NCI-H1436 treated with DMSO at 0.1 percent for 48 hours (cell line): ENCODE measurements around the gene RCOR1.
"Not testable (repeated sequence)": the region's sequence is repeated elsewhere in the genome, so short reads cannot be mapped to it uniquely, and the experiment has no call there.

Experiments used
- DNase-seq: peaks from one replicate; lab custom pipeline; 2025; lab: John Stamatoyannopoulos, UW

RCOR1 gene

GRCh38 chr14:102629808-102630350, 37.4 kb downstream of the RCOR1 start:
- DNase-seq = no peak

- no peak for DNase-seq
These were observed 38.0 kb downstream of the RCOR1 start for GRCh38 chr14:102630405-102630804.

GRCh38 chr14:102630881-102631280, 38.4 kb downstream of the RCOR1 start:
- DNase-seq = no peak

DNA sequence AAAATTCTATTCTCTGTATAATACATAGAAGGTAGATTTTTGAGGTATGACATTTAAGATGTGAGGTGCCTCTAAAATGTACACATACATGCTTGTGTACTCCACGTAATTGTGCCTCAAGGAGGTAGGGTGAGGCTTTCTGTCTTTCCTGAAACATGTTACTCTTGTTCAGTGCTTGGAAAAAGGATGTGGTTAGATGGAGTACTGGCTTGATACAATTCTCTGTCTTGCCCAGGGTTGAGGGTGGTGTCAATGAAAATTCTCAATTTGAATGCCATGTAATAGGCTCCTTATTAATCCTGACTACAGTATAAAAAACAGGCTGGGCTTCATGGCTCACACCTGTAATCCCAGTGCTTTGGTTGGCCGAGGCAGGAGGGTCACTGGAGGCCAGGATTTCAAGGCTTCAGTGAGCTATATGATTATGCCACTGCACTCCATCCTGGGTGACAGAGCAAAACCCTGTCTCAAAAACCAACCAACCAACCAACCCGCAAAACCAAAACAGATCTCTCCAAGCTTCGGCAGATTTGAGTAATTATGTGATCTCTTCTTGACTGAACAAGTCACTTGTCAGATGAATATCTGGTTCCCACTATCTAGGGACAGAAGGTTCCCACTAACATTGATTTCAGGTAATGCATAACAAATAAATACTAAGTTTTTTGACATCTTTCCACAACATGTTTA, 41.6 kb downstream of the RCOR1 start:
- DNase-seq = no peak

GRCh38 chr14:102639611-102640010, 47.2 kb downstream of the RCOR1 start:
- not testable (repeated sequence) for DNase-seq

DNA sequence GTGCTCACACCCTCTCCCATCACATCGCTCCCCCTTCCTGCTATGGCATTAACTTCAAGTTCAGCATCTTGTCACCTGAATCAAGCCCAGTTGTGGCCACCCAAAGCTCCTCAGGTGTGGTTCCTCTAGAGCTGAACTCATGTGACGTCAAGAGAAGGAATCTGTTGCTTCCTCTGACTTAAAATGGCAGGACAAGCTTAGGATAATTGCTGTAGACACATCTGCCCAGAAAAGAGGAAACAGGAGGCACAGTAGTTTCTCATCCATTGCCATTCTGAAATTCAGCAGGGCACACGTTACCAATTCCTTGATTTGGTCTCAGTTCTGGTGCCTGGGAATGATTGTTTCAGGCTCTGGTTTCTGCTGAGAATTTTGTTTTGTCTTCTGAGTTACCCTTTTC, 52.1 kb downstream of the RCOR1 start:
- DNase-seq = no peak

- no peak for DNase-seq
These were observed 53.4 kb downstream of the RCOR1 start for GRCh38 chr14:102645746-102646440.

DNA sequence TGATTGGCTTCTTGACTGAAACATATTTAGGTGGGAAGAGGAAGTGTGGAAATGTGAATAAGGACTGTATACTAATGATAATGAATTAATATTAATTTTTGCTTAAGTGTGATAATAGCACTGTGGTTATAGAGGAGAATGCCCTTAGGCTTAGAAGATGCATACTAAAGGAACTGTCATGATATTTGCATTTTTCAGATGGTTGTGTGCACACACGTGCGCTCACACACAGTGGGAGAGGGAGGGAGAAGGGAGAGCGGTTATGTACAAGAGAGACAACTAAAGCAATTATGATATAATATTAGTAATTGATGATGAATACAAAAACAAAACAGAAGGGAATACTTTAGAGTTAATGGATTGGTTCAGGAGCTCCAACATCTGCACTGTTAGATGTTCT, 54.2 kb downstream of the RCOR1 start:
- DNase-seq = no peak

DNA sequence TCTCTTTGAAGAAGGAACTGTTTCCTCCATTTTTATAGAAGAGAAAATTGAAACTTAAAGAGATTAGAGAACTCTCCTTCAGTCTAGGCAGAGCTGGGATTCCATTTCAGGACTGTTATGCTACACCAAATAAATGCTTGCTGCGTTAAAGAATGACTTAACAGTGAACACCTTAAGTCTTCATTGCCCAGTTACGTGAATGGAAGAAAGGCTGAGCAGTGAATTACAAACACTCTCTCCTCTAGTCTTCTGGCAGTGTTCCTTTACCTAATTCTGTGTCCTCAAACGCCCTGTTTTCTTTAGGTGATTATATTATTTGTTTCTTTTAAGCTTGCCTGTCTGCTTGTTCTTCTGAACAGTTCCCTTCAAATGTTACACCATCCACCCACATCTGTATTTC, 59.7 kb downstream of the RCOR1 start:
- DNase-seq = no peak

DNA sequence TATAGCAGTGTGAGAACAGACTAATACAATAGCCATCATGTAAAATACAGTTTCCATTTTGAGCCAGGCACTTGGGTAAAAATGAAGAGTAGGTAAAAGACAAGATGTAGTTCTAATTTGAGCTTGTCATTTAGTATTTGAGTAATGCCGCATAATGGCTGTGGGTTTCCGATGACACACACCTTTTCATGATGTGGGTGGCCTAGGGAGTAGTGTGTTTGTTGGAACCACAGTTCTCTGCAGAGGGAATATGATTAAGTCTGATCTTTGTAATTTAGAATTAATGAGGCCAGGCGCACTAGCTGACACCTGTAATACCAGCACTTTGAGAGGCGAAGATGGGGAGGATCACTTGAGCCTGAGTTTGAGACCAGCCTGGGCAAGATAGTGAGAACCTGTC, 61.8 kb downstream of the RCOR1 start:
- DNase-seq = no peak

DNA sequence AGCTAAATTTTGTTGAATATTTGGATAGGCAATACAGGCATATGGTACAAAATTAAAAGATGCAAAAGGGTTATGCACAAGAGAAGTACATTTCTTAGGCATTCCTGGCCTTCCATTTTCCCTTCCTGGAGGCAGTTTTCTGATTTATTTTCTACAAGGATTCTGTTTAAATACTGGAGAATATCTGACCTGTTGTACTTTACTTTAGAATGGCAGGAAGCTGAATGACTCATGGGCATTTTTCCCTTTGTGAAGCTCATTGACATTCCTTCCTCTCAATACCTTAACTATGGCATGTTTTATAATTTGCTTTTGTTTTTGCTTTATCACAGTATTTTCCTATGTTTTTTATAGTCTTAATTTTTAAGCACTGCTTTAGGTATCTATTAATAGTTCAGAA, 62.7 kb downstream of the RCOR1 start:
- DNase-seq = no peak

DNA sequence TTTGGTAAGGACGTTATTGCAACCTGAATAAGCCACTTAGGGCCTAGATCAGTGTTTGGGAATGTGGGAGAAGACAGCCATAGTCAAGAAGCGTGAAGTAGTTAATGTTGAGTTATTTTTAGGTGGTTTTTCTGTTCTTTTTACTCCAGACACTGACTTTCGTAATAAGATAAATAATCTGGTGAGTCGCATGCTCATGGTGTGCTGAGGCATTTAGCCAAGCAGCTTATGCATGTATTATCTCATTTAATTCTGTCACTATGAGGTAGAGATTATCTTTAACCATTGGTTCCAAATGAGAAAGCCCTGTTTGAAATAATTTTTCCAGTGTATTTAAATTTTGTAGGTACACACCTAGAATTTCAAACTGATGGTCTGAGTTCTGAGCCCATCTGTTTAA, 67.3 kb downstream of the RCOR1 start:
- DNase-seq = no peak

- DNase-seq = no peak
These were observed 69.2 kb downstream of the RCOR1 start for GRCh38 chr14:102661614-102662013.

DNA sequence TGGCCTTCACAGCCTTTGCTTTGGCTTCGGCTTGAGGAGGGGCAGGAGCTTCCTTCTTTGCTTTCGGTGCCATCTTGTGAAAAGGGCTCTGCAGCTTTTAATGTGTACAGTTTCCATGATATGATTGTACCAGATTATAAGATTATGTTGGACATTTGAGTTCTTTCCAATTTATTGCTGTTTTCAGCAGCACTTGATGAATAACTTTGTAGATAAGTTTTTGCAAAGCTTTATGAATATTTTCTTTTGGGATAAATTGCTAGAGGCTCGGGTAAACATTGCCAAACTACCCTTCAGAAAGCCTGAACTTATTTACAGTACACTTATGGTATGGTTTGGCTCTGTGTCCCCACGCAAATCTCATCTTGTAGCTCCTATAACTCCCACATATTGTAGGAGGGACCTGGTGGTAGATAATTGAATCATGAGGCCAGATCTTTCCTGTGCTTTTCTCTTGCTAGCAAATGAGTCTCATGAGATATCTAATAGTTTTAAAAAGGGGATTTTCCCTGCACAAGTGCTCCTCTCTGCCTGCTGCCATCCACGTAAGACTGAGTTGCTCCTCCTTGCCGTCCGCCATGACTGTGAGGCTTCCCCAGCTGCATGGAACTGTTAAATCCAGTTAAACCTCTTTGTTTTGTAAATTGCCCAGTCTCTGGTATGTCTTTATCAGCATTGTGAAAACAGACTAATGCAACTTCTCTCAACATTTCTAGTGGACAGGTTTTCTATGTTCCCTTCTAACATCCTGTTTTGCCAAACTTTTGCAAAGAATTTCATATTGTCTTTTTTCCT, 70.4 kb downstream of the RCOR1 start:
- DNase-seq = no peak

DNA sequence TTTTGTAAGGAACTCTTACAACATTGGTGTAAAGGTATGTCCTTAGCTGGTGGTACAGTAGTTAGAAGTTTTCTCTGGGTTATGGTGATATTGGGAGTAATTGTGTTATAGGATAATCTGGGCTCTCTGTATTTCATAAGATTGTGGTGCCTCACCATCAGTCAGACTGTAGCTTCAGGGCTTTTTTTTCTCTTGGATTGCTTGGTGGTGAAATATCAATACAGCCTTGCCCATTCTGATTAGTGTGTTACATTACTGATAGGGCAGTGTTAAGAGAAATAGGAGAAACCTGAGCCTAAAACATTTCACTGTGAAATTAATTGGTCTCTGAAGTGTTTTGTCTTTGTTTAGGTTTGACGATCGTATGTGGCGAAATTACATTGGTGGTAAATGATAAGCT, 71.0 kb downstream of the RCOR1 start:
- no peak for DNase-seq

GRCh38 chr14:102665621-102666020, 73.2 kb downstream of the RCOR1 start:
- DNase-seq = no peak

DNA sequence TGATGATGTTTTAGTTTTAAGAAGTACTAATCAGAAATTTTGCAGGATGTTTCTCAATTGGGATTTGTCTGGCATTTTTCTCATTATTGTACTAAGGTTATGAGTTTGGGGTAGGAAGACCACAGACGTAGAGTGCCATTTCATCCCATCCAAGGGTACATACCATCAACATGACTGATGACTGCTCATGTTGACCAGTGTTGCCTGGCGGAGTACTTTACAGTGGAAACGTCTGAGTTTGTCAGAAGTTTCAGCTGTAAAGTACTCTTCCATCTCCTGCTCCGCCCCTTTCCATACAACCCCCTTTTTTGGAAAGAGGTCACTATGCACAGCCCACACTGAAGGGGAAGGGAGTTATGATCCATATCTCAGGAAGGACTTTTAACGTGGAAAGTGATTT, 74.2 kb downstream of the RCOR1 start:
- DNase-seq = no peak

DNA sequence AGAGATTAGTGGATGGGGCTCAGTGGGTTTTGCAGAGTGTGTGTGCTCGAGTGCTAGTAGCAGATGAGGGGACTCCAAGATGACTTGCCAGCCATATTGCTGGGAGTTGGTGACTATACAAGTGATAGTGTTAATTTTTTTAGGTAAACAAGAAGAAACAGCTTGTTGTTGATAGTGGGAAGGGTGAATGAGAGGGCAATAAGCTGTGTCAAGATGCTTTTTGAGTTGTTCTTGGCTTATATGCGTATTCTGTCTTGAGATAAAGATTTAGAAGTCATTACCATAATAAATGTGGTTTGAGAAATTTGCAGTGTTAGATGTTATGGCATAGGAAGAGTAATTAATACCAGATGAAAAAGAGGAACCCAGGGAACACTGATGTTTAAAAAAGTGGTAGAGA, 75.3 kb downstream of the RCOR1 start:
- DNase-seq = no peak

GRCh38 chr14:102668291-102668873, 75.9 kb downstream of the RCOR1 start:
- DNase-seq = peak; percentile 27

DNA sequence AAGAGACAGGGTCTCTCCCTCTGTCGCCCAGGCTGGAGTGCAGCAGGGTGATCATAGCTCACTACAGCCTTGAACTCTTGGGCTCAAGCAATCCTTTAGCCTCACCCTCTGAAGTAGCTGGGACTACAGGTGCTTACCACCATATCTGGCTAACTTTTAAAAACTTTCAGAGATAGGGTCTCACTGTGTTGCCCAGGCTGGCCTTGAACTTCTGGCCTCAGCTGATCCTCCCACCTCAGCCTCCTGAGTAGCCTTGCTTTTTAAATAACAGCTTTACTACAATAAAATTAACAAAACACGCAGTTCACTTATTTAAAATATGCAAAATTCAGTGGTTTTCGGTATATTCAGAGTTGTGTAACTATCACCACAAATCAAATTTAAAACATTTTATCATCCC, 79.0 kb downstream of the RCOR1 start:
- no peak for DNase-seq

- DNase-seq = no peak
These were observed 80.0 kb downstream of the RCOR1 start for GRCh38 chr14:102672410-102672960.

- no peak for DNase-seq
These were observed 82.9 kb downstream of the RCOR1 start for GRCh38 chr14:102675396-102675795.
